Measurements from ENCODE around the gene CDCA7.
"Not testable (repeated sequence)": the region's sequence is repeated elsewhere in the genome, so short reads cannot be mapped to it uniquely, and the experiment has no call there.

Gene CDCA7

GRCh38 chr2:173354582-173355131 lies at the start of gene CDCA7:
Gene CDCA7, plus strand, starts transcription at chr2:173354872. Its CDS starts 92 bp downstream, at chr2:173354964.
- TF ChIP-seq CTCF (conservative IDR thresholded peaks at IDR 0.05; ENCODE audit: low read depth): no peak
- CTCF ChIA-PET: interaction anchor here (0.6 to 0.9 kb wide), 2 partner anchors 144 to 328 kb away, joined by 3 to 5 read pairs; no protein-coding TSS in a partner anchor
- POLR2A ChIA-PET (ENCODE audit: low non-redundant PET): no interaction called here
- H3K27ac ChIP-seq: peak within 1 kb of the TSS; percentile 89
- peak; percentile 89 for DNase-seq (ENCODE audit: low spot score)

DNA sequence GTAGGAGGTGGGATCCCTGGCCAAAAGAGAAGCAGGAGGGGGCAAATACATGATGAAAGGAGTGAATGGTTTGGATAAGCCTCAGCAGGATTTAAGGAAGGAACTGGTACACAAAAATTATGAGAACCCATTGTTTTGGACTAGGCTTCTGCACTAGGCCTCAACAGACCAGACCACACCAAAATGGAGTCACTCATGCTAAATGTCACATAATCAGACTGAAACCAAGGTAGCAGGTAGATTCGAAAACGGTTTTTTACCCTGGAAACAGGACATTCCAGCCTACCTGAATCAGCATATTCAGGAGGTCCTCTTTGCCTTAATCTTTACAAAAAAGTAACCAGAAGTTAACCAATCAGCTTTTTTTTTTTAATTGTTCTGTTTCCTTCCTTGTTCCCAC lies 49.4 kb upstream of the CDCA7 start:
- DNase-seq (ENCODE audit: low spot score): no peak
- CTCF ChIA-PET: no interaction called here
- no peak overlapping the region for H3K27ac ChIP-seq
- POLR2A ChIA-PET (ENCODE audit: low non-redundant PET): no interaction called here
- no peak for TF ChIP-seq CTCF (conservative IDR thresholded peaks at IDR 0.05; ENCODE audit: low read depth)

DNA sequence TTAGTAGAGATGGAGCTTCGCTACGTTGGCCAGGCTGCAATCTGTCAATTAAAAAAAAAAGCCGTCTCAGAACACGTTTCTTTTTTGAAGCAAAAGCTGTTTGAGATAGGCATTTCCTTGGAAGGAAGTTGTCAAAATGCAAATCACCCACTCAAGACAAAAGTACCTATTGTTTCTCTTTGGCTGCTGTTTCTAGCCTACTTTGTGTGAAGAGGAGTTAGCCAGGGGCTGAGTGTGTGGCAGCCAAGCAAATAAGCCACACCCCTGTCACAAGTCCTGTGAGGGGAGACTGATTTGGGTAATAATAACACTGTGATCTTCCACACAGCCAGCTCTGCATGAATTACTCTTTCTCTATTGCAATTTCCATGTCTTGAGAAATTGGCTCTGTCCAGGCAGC lies 47.4 kb upstream of the CDCA7 start:
- DNase-seq (ENCODE audit: low spot score): no peak
- no peak overlapping the region for H3K27ac ChIP-seq
- CTCF ChIA-PET: no interaction called here
- POLR2A ChIA-PET (ENCODE audit: low non-redundant PET): no interaction called here
- no peak for TF ChIP-seq CTCF (conservative IDR thresholded peaks at IDR 0.05; ENCODE audit: low read depth)

DNA sequence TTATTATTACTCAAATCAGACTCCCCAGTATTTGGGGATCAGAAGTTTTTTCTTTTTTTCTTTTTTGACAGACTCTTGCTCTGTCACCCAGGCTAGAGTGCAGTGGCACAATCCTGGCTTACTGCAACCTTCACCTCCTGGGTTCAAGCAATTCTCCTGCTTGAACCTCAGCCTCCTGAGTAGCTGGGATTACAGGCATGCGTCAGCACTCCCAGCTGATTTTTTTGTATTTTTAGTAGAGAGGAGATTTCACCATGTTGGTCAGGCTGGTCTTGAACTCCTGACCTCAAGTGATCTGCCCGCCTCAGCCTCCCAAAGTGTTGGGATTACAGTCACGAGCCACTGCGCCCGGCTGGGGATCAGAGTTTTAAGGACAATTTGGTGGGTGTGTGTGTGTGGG lies 45.3 kb upstream of the CDCA7 start:
- POLR2A ChIA-PET (ENCODE audit: low non-redundant PET); DNase-seq (ENCODE audit: low spot score); H3K27ac ChIP-seq: not testable (repeated sequence)
- CTCF ChIA-PET: interaction anchor here (0.5 kb wide), 1 partner anchor 1675 kb away, joined by 3 read pairs; no protein-coding TSS in a partner anchor

- H3K27ac ChIP-seq: no peak overlapping the region
- no peak for TF ChIP-seq CTCF (conservative IDR thresholded peaks at IDR 0.05; ENCODE audit: low read depth)
- ChIA-PET POLR2A (ENCODE audit: low non-redundant PET) (no interaction called here), CTCF (no interaction called here)
- DNase-seq (ENCODE audit: low spot score): no peak
Measured at GRCh38 chr2:173311844-173312606, 42.6 kb upstream of the CDCA7 start.

- H3K27ac ChIP-seq: no peak overlapping the region
- CTCF ChIA-PET: no interaction called here
- no peak for DNase-seq (ENCODE audit: low spot score)
- TF ChIP-seq CTCF (conservative IDR thresholded peaks at IDR 0.05; ENCODE audit: low read depth): no peak
- POLR2A ChIA-PET (ENCODE audit: low non-redundant PET): no interaction called here
Measured at GRCh38 chr2:173323371-173323770, 31.3 kb upstream of the CDCA7 start.

DNA sequence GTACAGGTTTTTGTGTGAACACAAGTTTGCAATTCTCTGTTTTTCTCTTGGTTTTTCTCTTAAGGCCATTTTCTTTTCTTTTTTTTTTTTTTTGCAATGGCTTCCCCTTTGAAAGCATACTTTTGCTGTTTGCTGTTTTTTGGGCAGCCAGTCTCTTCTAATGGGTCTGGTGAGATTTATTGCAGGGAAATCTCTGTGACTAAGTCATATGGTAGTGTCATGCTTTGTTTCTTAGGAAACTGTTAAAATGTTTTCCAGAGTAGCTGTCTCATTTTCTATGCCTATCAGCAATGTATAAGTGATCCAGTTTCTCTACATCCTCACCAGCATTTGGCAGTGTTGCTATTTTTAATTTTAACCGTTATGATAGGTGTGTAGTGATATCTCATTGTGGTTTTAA lies 27.9 kb upstream of the CDCA7 start:
- no peak for TF ChIP-seq CTCF (conservative IDR thresholded peaks at IDR 0.05; ENCODE audit: low read depth)
- DNase-seq (ENCODE audit: low spot score): no peak
- ChIA-PET CTCF (no interaction called here), POLR2A (ENCODE audit: low non-redundant PET) (no interaction called here)
- no peak overlapping the region for H3K27ac ChIP-seq
